CD14-positive monocyte (primary cell): ENCODE results near the gene DNAH11. TPM values are rescaled to one million over a fixed set of nuclear protein-coding genes. Genes with fewer than 3 reads are reported as not detected.

ENCODE experiments used
- DNase-seq, 3 donors: peaks; one replicate each; pipeline ENCODE4 v3.0.0-alpha.2; 2011 to 2022
- H2AFZ ChIP-seq: 2 replicates; pipeline ENCODE4 v1.6.0; 2012; ENCODE audit warnings: mild to moderate bottlenecking, low read depth, low read length, inconsistent platforms; ENCODE audit not compliant: insufficient read depth, poor library complexity, severe bottlenecking
- H3K27ac ChIP-seq, 2 donors: 1 replicate in 1 of 2; 2 replicates in 1 of 2; pipeline ENCODE4 v1.5.1; 2012 to 2013; ENCODE audit warnings: low read length in 2 of 2, control low read depth in 1 of 2, inconsistent platforms in 1 of 2, low read depth in 1 of 2, mild to moderate bottlenecking in 1 of 2
- H3K27me3 ChIP-seq, 2 donors: one replicate each; pipeline versions ENCODE4 v1.6.0 to v1.6.1; 2011 to 2013; ENCODE audit warnings: low read length in 2 of 2; ENCODE audit not compliant: control insufficient read depth in 2 of 2, insufficient read depth in 2 of 2
- H3K36me3 ChIP-seq, 2 donors: replicated peaks in 1 of 2; 1 replicate in 1 of 2; 2 replicates in 1 of 2; pipeline versions ENCODE4 v1.5.1 to v1.6.1; 2012 to 2013; ENCODE audit warnings: low read length in 2 of 2, control low read depth in 1 of 2, inconsistent platforms in 1 of 2, mild to moderate bottlenecking in 1 of 2; ENCODE audit not compliant: insufficient read depth in 2 of 2, control insufficient read depth in 1 of 2
- H3K4me1 ChIP-seq, 2 donors: 1 replicate in 1 of 2; 2 replicates in 1 of 2; pipeline versions ENCODE4 v1.5.1 to v1.6.1; 2012 to 2013; ENCODE audit warnings: low read length in 2 of 2, control low read depth in 1 of 2, inconsistent platforms in 1 of 2, mild to moderate bottlenecking in 1 of 2, moderate library complexity in 1 of 2; ENCODE audit not compliant: insufficient read depth in 2 of 2, control insufficient read depth in 1 of 2
- H3K4me2 ChIP-seq: replicated peaks from 2 replicates; pipeline ENCODE3; 2012; ENCODE audit warnings: low read length, moderate library complexity, mild to moderate bottlenecking; ENCODE audit not compliant: poor library complexity, severe bottlenecking; ENCODE audit errors: extremely low read depth
- H3K4me3 ChIP-seq, 3 experiments: fragments of 200-600 bp in 1 of 3; sonication (generic) in 1 of 3; replicated peaks in 1 of 3; 1 replicate in 2 of 3; 2 replicates in 1 of 3; pipeline ENCODE4 v1.5.1; 2011 to 2013; ENCODE audit warnings: low read length in 3 of 3, mild to moderate bottlenecking in 3 of 3, control low read depth in 2 of 3, low read depth in 2 of 3, inconsistent platforms in 1 of 3, moderate library complexity in 1 of 3
- H3K79me2 ChIP-seq: 2 replicates; pipeline ENCODE4 v1.6.0; 2012; ENCODE audit warnings: mild to moderate bottlenecking, control low read depth, inconsistent platforms, low read length, moderate library complexity; ENCODE audit not compliant: insufficient read depth
- H3K9ac ChIP-seq: 2 replicates; pipeline ENCODE4 v1.6.0; 2017; ENCODE audit warnings: low read length, mild to moderate bottlenecking; ENCODE audit not compliant: insufficient read depth, poor library complexity, severe bottlenecking
- H3K9me3 ChIP-seq, 2 donors: replicated peaks in 1 of 2; 1 replicate in 1 of 2; 2 replicates in 1 of 2; pipeline versions ENCODE4 v1.5.1 to v1.6.1; 2012 to 2013; ENCODE audit warnings: low read length in 2 of 2, control low read depth in 1 of 2; ENCODE audit not compliant: control insufficient read depth in 1 of 2, insufficient read depth in 1 of 2
- H4K20me1 ChIP-seq: 2 replicates; pipeline ENCODE4 v1.6.0; 2012; ENCODE audit warnings: mild to moderate bottlenecking, low read length, control low read depth, moderate library complexity; ENCODE audit not compliant: insufficient read depth
- H3K27ac Mint-ChIP-seq, 7 donors: one replicate each; pipeline ENCODE4 v1.8.0; 2020; ENCODE audit warnings: mild to moderate bottlenecking in 7 of 7, mixed read lengths in 7 of 7, moderate library complexity in 6 of 7, inconsistent platforms in 2 of 7
- H3K27me3 Mint-ChIP-seq, 3 donors: one replicate each; pipeline ENCODE4 v1.8.0; 2021 to 2022; ENCODE audit warnings: low read depth in 3 of 3, mild to moderate bottlenecking in 3 of 3, mixed read lengths in 3 of 3, moderate library complexity in 3 of 3, inconsistent platforms in 1 of 3
- H3K36me3 Mint-ChIP-seq, 2 donors: one replicate each; pipeline ENCODE4 v1.8.0; 2020; ENCODE audit warnings: mixed read lengths in 2 of 2, inconsistent platforms in 1 of 2, mild to moderate bottlenecking in 1 of 2
- H3K4me1 Mint-ChIP-seq: one replicate; pipeline ENCODE4 v1.8.0; 2020; ENCODE audit warnings: mild to moderate bottlenecking, mixed read lengths
- H3K4me3 Mint-ChIP-seq, 2 donors: one replicate each; pipeline ENCODE4 v1.8.0; 2020; ENCODE audit warnings: mild to moderate bottlenecking in 2 of 2, mixed read lengths in 2 of 2, moderate library complexity in 1 of 2
- H3K9me3 Mint-ChIP-seq, 7 donors: one replicate each; pipeline ENCODE4 v1.8.0; 2020 to 2022; ENCODE audit warnings: mixed read lengths in 7 of 7, mild to moderate bottlenecking in 6 of 7, moderate library complexity in 6 of 7, inconsistent platforms in 2 of 7
- WGBS: methylation state at CpG from one replicate; pipeline ENCODE4 v1.1.5; 2013; ENCODE audit warnings: missing lambda C conversion rate; ENCODE audit not compliant: insufficient coverage; 5-methylcytosine and 5-hydroxymethylcytosine counted together
- intact Hi-C, 2 donors: fragments of 100-400 bp; cut with micrococcal nuclease; formaldehyde crosslinking; loops; one replicate each; pipeline versions ENCODE4 v1.15.0 to v1.15.1; 2023
- polyA plus RNA-seq, 3 donors: library from polyadenylated mRNA; depleted of rRNA in 1 of 3; unstranded in 2 of 3; stranded (reverse) in 1 of 3; fragments of 300-500 nt in 2 of 3; fragments of >200 nt in 1 of 3; fragmentation: Illumina TruSeq in 2 of 3; gene quantifications; 1 replicate in 2 of 3; 2 replicates in 1 of 3; pipeline ENCODE4 v1.2.3, GENCODE V29; 2012 to 2021
- TF ChIP-seq, protein P1 (sequence below): fragments of 200-600 bp; IDR thresholded peaks from one replicate; pipeline ENCODE4 v1.8.0; 2022; ENCODE audit warnings: antibody characterized with exemption, mild to moderate bottlenecking

The DNAH11 gene
- polyA plus RNA-seq, 3 donors = not detected

GRCh38 chr7:21947056-21947455 is 404.2 kb downstream of the DNAH11 start:
- Mint-ChIP-seq H3K27me3 (peaks cover 2 to 6% (median 5%) of the 10 kb centered on the region in 3 donors), H3K4me3 (no peak overlapping the region), H3K27ac (no peak overlapping the region), H3K4me1 (peaks cover 36% of the 10 kb centered on the region), H3K9me3 (no peaks in the 10 kb centered on the region), H3K36me3 (no peaks in the 10 kb centered on the region)
- no CpG with 5 or more reads among the region's 3 CpGs for WGBS
- intact Hi-C loops = no loop called here
- Histone ChIP-seq H3K9ac (no peak overlapping the region), H3K4me3 (no peak overlapping the region), H3K36me3 (no peaks in the 10 kb centered on the region), H3K27me3 (no peaks in the 10 kb centered on the region), H3K9me3 (no peaks in the 10 kb centered on the region), H4K20me1 (no peaks in the 10 kb centered on the region), H3K4me2 (peak overlapping the region; percentile 13), H3K4me1 (peaks cover 23 to 37% of the 10 kb centered on the region in 2 donors), H3K79me2 (peaks cover 32% of the 10 kb centered on the region), H2AFZ (no peak overlapping the region), H3K27ac (no peak overlapping the region)
- TF ChIP-seq, protein P1, sequence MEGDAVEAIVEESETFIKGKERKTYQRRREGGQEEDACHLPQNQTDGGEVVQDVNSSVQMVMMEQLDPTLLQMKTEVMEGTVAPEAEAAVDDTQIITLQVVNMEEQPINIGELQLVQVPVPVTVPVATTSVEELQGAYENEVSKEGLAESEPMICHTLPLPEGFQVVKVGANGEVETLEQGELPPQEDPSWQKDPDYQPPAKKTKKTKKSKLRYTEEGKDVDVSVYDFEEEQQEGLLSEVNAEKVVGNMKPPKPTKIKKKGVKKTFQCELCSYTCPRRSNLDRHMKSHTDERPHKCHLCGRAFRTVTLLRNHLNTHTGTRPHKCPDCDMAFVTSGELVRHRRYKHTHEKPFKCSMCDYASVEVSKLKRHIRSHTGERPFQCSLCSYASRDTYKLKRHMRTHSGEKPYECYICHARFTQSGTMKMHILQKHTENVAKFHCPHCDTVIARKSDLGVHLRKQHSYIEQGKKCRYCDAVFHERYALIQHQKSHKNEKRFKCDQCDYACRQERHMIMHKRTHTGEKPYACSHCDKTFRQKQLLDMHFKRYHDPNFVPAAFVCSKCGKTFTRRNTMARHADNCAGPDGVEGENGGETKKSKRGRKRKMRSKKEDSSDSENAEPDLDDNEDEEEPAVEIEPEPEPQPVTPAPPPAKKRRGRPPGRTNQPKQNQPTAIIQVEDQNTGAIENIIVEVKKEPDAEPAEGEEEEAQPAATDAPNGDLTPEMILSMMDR = no peak
- no peak for DNase-seq

GRCh38 chr7:21947946-21948345 is 405.1 kb downstream of the DNAH11 start:
- WGBS = no CpG with 5 or more reads among the region's 2 CpGs
- H3K27ac Mint-ChIP-seq = no peak overlapping the region
- no peaks in the 10 kb centered on the region for H3K9me3 Mint-ChIP-seq
- H2AFZ ChIP-seq = no peak overlapping the region
- no peaks in the 10 kb centered on the region for H4K20me1 ChIP-seq
- peaks cover 22 to 32% of the 10 kb centered on the region in 2 donors for H3K4me1 ChIP-seq
- no peak overlapping the region for H3K9ac ChIP-seq
- intact Hi-C loops = no loop called here
- H3K27me3 ChIP-seq = no peaks in the 10 kb centered on the region
- TF ChIP-seq, protein P1 = no peak
- H3K4me1 Mint-ChIP-seq = peaks cover 32% of the 10 kb centered on the region
- DNase-seq = no peak
- H3K27me3 Mint-ChIP-seq = peaks cover 2 to 6% (median 5%) of the 10 kb centered on the region in 3 donors
- H3K36me3 ChIP-seq = no peaks in the 10 kb centered on the region
- H3K27ac ChIP-seq = no peak overlapping the region
- peaks cover 23% of the 10 kb centered on the region for H3K79me2 ChIP-seq
- H3K4me3 ChIP-seq = no peak overlapping the region
- H3K4me2 ChIP-seq = peak overlapping the region; percentile 13
- H3K9me3 ChIP-seq = no peaks in the 10 kb centered on the region
- H3K4me3 Mint-ChIP-seq = no peak overlapping the region
- H3K36me3 Mint-ChIP-seq = no peaks in the 10 kb centered on the region
